ENCODE measurements around the gene CCT2.

Gene CCT2

GRCh38 chr12:69645031-69645430 is 59.8 kb downstream of the CCT2 start:
- no peak for DNase-seq

DNA sequence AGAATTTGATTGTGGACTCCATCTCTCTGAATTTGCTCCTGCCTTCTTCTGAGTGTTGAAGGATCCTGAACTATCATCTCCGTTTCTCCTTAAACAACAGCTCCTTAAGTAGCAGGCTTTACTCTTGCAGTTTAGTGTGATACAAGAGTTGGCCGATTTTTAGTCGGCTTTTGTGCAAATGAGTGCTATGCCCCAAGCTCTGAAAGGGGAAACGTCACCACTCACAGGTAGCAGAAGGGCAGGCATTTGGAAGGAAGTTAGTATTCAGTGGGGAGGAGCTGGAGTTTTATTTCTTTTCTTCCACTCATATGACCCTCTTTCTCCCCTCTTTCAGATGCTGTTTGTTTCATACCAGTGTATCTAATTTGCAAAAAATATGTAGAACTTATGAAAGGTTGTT is 61.9 kb downstream of the CCT2 start:
- DNase-seq = no peak

DNA sequence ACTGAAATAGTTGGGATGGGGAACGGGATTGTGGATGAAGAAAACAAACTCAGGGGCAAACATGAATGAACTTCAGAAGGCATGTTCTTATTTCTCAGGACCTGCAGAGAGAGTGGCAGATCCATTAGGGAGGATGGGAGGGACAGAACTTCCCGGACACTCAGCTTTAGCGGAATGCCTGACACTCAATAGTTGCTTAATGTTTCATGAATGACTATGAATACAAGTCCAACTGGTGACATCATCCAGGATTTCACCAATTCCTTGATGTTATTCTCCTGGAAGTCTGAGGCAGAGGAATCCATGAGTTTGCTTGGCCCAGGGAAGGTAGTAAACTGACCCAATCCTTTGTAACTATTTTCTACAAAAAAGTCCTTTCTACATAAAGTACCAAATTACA is 63.2 kb downstream of the CCT2 start:
- DNase-seq = no peak

DNA sequence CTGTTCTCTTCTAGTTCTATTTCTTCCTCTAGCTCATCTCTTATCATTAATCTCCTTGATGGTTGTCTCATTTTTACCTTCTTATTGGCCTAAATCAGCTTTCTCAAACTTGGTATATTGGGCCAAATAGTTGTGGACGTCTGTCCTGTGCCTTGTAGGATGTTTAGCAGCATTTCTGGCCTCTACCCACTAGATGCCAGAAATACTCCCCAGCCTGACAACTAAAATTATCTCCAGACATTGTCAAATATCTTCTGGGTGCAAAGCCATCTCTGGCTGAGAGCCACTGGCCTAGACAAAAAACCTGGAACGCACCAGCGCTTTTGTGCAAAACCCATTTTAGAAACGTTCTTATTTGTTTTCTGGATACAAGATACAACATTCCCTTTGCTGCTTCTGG is 64.3 kb downstream of the CCT2 start:
- DNase-seq = no peak
